Upper lobe of left lung (tissue), 4 donors: ENCODE data around the gene FLNB.

Experiments used
- EP300 ChIP-seq, 4 donors: sonication (generic); formaldehyde crosslinking; IDR thresholded peaks; one replicate each; pipeline ENCODE4 v1.5.1; 2017; ENCODE audit warnings: antibody characterized with exemption in 4 of 4, control low read depth in 2 of 4
- POLR2A ChIP-seq, 4 donors: fragments of 450-650 bp; IDR thresholded peaks; one replicate each; pipeline ENCODE4 v1.5.1; 2016 to 2017; ENCODE audit warnings: antibody characterized with exemption in 4 of 4, mild to moderate bottlenecking in 2 of 4
- POLR2AphosphoS5 ChIP-seq, 2 donors: sonication (generic); formaldehyde crosslinking; IDR thresholded peaks; one replicate each; pipeline ENCODE4 v1.5.1; 2017; ENCODE audit warnings: antibody characterized with exemption in 2 of 2
- TF ChIP-seq, protein P1 (sequence below), 6 experiments: fragments of 450-650 bp in 4 of 6; fragments of 200-600 bp in 2 of 6; sonication (generic) in 2 of 6; IDR thresholded peaks; one replicate each; pipeline ENCODE4 v1.5.1; 2016 to 2019; ENCODE audit warnings: antibody characterized with exemption in 6 of 6

DNA sequence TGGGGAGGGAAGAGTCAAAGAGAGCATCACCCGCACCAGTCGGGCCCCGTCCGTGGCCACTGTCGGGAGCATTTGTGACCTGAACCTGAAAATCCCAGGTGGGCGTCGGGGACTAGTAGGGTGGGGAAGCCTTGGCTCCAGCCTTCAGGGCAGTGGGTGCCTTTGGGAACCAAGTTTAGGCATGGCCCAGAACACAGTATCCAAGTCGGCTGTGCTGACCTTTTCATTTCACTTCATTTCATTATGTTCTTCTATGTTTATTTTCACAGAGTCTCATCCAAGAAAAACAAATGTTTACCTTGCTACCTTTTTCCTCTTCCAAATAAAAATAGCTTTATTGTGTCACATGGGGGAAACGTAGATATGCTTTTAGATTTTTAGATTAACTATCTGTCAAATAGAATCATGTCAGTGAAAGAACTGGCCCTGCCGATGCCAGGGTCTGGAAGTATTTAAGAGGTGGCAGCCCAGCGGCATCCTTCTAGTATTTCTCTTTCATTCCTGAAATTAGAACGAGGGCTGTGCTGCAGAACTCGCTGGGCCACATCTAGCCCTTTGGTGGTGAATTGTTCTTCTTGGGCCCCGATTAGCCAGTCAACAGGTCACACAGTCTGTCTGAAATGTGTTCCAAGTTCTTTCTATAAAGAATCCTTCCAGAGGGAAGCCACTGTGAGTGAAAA is 142.0 kb downstream of the FLNB start:
- TF ChIP-seq POLR2A (IDR thresholded peaks at IDR 0.05) (no peak), EP300 (IDR thresholded peaks at IDR 0.05) (no peak), POLR2AphosphoS5 (IDR thresholded peaks at IDR 0.05) (no peak)
- TF ChIP-seq, protein P1, sequence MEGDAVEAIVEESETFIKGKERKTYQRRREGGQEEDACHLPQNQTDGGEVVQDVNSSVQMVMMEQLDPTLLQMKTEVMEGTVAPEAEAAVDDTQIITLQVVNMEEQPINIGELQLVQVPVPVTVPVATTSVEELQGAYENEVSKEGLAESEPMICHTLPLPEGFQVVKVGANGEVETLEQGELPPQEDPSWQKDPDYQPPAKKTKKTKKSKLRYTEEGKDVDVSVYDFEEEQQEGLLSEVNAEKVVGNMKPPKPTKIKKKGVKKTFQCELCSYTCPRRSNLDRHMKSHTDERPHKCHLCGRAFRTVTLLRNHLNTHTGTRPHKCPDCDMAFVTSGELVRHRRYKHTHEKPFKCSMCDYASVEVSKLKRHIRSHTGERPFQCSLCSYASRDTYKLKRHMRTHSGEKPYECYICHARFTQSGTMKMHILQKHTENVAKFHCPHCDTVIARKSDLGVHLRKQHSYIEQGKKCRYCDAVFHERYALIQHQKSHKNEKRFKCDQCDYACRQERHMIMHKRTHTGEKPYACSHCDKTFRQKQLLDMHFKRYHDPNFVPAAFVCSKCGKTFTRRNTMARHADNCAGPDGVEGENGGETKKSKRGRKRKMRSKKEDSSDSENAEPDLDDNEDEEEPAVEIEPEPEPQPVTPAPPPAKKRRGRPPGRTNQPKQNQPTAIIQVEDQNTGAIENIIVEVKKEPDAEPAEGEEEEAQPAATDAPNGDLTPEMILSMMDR (IDR thresholded peaks at IDR 0.05), result no peak
